GM18498 (cell line): Measurements from ENCODE around the gene SPECC1L.

Source experiments
- ATAC-seq: cut with Tn5 transposase; IDR thresholded peaks from one replicate; pipeline ENCODE4 v1.9.1; 2021; ENCODE audit warnings: mild to moderate bottlenecking, moderate library complexity; ENCODE audit not compliant: unreplicated experiment

The SPECC1L gene

DNA sequence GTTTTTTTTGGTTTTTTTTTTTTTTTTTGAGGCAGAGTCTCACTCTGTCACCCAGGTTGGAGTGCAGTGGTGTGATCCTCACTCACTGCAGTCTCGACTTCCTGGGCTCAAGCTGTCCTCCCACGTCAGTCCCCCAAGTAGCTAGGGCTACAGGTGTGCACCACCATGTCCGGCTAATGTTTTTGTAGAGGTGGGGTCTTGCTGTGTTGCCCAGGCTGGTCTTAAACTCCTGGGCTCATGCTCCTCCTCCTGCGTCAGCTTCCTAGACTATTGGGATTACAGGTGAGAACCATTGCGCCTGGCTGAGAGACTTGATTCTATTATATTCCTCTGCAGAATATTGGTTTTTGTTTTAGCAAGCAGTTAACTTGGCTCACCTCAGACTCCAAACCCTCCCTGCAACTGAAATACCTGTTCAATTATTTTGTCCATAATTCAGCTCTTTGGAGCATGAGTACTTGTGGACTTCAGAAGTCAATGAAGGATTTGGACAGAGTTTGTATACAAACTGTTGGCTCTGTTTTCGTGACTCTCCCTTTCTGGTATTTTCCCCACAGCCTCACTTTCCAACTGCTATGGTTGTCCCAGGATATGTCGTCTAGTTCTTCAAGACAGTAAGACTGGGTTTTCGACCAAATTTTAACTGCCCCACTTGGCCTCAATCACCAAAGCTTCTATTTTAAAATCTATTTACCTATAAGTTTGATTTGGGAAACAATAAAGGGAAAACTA lies 87.6 kb downstream of the SPECC1L start:
- ATAC-seq = no peak

- ATAC-seq = no peak
These were observed 89.0 kb downstream of the SPECC1L start for GRCh38 chr22:24359452-24360120.

GRCh38 chr22:24361976-24362646 lies 91.5 kb downstream of the SPECC1L start:
- no peak for ATAC-seq

- ATAC-seq = no peak
These were observed 92.6 kb downstream of the SPECC1L start for GRCh38 chr22:24363243-24363642.

- no peak for ATAC-seq
These were observed 96.1 kb downstream of the SPECC1L start for GRCh38 chr22:24366701-24367100.

DNA sequence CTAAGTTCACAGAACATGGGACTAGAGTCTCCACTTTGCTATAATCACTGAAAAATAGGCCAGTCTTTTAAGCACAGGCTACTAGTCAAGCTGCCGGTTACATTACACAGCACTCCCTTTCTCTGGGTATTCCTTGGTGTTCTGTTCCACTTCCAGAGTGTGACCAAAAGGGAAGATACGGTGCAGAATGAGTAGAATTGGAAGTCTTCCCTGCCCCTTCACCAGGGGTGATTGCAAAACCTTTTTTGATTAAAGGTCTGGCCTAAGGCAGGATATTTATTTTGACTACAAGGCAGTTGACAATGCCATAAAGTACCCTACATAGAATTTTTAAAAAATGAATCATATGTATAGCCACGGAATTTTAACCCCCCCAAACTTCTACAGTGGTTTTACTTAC lies 97.2 kb downstream of the SPECC1L start:
- no peak for ATAC-seq

DNA sequence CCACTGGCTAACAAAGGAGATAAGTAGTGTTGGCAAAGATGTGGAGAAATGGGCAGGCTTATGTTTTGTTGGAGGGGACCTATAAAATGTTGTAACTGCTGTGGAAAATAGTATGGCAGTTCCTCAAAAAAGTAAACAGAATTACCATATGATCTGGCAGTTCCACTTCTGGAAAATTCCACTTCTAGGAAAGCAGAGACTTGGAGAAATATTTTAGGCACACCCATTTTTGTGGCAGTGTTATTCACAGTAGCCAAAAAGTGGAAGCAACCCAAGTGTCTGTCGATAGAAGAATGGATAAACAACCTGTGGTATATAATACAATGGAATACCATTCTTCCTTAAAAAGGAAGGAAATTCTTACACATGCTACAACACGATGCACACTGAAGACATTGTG lies 99.8 kb downstream of the SPECC1L start:
- ATAC-seq = no peak

GRCh38 chr22:24376002-24376401 lies 105.4 kb downstream of the SPECC1L start:
- no peak for ATAC-seq

GRCh38 chr22:24376586-24376985 lies 106.0 kb downstream of the SPECC1L start:
- no peak for ATAC-seq

DNA sequence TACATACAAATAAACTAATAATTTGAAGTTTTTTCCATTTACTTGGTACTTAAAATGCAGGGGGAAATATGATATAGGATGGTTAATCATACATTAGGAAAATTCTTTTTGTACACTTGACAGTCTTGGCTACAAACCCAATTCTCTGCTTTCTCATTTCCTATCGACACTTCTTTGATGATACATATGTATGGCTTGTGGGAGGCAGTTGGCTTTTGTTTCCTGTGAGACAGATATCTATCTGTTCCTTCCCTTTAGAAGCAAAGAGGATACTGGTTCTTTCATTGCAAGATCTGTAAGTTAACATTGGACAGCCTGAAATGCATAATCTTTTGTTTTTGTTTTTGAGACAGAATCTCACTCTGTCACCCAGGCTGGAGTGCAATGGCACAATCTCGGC lies 108.9 kb downstream of the SPECC1L start:
- ATAC-seq = no peak

- no peak for ATAC-seq
These were observed 109.7 kb downstream of the SPECC1L start for GRCh38 chr22:24380220-24380904.

DNA sequence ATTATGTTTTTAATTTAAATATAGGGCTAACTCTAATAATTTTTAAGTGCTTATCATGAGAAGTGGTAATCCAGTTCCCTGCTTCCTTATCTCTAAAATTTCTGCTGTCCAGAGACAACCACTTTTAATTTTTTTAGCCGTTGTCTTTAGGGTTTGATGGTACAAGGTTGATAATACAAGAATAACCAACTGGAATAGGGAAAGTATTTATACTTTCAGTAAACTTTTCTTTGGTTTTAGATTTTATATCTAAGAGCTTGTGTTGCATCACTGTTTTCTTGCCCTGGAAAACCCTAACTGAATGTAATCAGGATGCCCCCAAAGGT lies 110.2 kb downstream of the SPECC1L start:
- ATAC-seq = no peak

- ATAC-seq = no peak
These were observed 112.4 kb downstream of the SPECC1L start for GRCh38 chr22:24383061-24383460.

- no peak for ATAC-seq
These were observed 113.5 kb downstream of the SPECC1L start for GRCh38 chr22:24384131-24384530.

GRCh38 chr22:24386937-24387471 lies 116.4 kb downstream of the SPECC1L start:
- no peak for ATAC-seq

DNA sequence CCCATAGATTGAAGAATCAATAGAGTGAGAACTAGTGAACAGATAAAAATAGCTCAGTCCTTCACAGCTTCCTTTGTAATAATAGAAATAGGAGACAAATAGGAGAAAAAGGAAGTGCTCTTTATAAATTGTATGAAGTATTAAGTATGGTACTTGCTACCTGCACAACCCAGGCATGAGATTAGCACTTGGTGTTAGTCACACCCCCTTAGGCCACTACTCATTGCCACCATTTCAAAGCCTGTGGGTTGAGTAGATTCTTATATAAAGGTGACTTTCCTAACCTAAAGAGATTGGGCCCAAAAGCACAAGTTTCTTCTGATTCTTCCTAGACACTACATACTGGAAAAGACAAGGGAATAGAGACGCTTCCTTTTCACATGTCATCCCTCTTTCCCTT lies 119.0 kb downstream of the SPECC1L start:
- no peak for ATAC-seq

GRCh38 chr22:24390156-24390555 lies 119.5 kb downstream of the SPECC1L start:
- no peak for ATAC-seq

DNA sequence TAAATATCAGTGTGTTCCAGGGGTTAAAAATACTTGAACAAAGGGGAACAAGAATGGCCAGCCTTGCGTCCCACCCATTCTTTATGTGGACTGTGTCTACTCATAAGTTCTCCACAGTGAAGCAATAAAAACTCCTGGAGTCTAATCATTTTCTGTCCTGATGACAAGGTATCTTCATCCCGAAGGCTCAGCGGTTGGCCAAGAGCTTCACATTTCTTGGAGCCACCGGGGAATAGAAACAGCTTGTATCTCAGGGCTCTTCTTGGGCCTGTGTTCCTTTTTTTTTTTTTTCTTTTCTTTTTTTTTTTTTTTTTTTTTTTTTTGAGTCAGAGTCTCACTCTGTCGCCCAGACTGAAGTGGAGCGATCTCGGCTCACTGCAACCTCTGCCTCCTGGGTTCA lies 119.9 kb downstream of the SPECC1L start:
- ATAC-seq = no peak

DNA sequence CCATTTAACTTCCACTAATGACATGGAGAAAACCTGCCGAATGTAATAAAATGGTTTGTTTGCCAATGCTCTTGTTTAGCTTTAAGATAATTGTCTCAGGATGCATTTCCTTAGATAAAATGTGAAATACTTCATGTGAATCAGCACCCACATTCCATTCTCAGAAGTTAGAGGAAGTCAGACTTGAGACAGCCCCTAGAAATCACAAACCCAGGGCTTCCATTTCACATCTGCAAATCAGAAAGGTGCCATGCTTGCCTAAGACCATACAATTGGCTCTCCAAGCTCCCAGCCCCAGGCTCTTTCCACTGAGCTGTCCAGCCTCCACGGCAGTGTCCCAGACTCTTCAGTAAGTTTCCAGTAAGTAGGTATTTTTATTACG lies 121.2 kb downstream of the SPECC1L start:
- no peak for ATAC-seq

DNA sequence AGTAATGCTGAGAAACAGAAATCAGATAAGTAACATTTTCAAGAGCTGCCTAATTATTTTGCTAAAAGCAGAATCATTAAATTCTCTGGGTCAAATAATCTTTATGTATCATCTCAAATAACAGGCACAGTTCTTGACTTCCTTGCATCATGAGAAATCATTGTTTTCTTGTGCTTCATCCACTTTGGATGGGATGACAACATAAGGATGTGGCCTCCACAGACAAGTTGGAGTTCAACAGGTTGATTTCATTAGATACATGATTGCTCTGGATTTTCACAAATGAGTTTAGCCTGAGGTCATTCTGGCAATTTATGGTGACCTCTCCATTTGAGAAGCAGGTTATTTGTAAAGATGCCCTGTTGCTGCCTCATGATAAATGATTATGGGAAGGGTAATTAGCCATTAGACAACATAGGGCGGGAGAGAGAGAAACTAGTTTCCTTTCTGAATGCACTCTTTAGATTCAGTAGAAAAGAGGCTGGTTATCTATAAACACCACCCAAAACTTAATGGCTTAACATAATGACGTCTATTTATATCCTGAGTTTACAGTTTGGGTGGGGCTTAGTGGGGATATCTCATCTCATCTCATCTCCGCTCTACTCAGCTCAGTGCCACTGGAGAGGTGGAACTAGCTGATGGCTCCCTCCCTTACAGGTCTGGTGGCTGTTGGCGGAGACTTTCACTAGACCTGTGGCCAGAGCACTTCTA lies 121.7 kb downstream of the SPECC1L start:
- ATAC-seq = no peak
